Gastrocnemius medialis (tissue), 4 donors: Measurements from ENCODE around the gene KIAA1614. TPM values are rescaled to one million over a fixed set of nuclear protein-coding genes. Genes with fewer than 3 reads are reported as not detected.

ENCODE experiments used
- ATAC-seq, 2 donors: fragments of 150-250 bp; one replicate each; pipeline ENCODE4 v1.9.1; 2016
- DNase-seq, 2 donors: peaks; one replicate each; pipeline ENCODE4 v3.0.0-alpha.2; 2019
- H3K27ac ChIP-seq, 4 donors: fragments of 200-600 bp; sonication (generic); 1 replicate in 1 of 4; 2 replicates in 3 of 4; pipeline ENCODE4 v1.5.1; 2016 to 2018; ENCODE audit warnings: mild to moderate bottlenecking in 2 of 4, moderate library complexity in 1 of 4
- H3K27me3 ChIP-seq, 3 donors: fragments of 200-600 bp; sonication (generic) in 2 of 3; 1 replicate in 1 of 3; 2 replicates in 2 of 3; pipeline versions ENCODE4 v1.5.1 to v1.6.0; 2016 to 2019; ENCODE audit warnings: mild to moderate bottlenecking in 1 of 3, moderate library complexity in 1 of 3
- H3K36me3 ChIP-seq, 2 donors: fragments of 200-600 bp; sonication (generic) in 1 of 2; one replicate each; pipeline ENCODE4 v1.5.1; 2017 to 2018
- H3K4me1 ChIP-seq, 2 donors: fragments of 200-600 bp; sonication (generic) in 1 of 2; one replicate each; pipeline ENCODE4 v1.5.1; 2016 to 2017; ENCODE audit warnings: mild to moderate bottlenecking in 2 of 2
- H3K4me3 ChIP-seq, 4 donors: fragments of 200-600 bp; sonication (generic) in 3 of 4; 1 replicate in 1 of 4; 2 replicates in 3 of 4; pipeline ENCODE4 v1.5.1; 2016 to 2019; ENCODE audit warnings: mild to moderate bottlenecking in 2 of 4
- H3K9me3 ChIP-seq, 3 donors: fragments of 200-600 bp; sonication (generic) in 2 of 3; 1 replicate in 1 of 3; 2 replicates in 2 of 3; pipeline ENCODE4 v1.5.1; 2016 to 2019
- POLR2A ChIP-seq, 2 donors: fragments of 450-650 bp; IDR thresholded peaks; one replicate each; pipeline ENCODE4 v1.6.1; 2017; ENCODE audit warnings: antibody characterized with exemption in 2 of 2, mild to moderate bottlenecking in 2 of 2, moderate library complexity in 2 of 2
- in situ Hi-C, 4 donors: fragments of 200-750 bp; cut with MboI; loops; one replicate each; pipeline versions ENCODE4 v1.15.0 to v1.8.0; 2017; ENCODE audit warnings: low sequenced_read_pairs in 4 of 4
- intact Hi-C: fragments of 100-400 bp; cut with DNase I; formaldehyde crosslinking; loops from one replicate; pipeline ENCODE4 v1.15.1; 2023; ENCODE audit warnings: low total_unique reads
- total RNA-seq, 4 donors: library from RNA; depleted of rRNA; stranded (reverse); fragments of >200 nt; gene quantifications; one replicate each; pipeline versions ENCODE4 v1.1.0 to v1.2.3, GENCODE V29; 2016
- TF ChIP-seq, protein P1 (sequence below), 5 experiments: fragments of 450-650 bp in 3 of 5; fragments of 200-600 bp in 2 of 5; sonication (generic) in 2 of 5; IDR thresholded peaks in 4 of 5; conservative IDR thresholded peaks in 1 of 5; 1 replicate in 4 of 5; 2 replicates in 1 of 5; pipeline ENCODE4 v1.5.1; 2016 to 2019; ENCODE audit warnings: antibody characterized with exemption in 5 of 5, mild to moderate bottlenecking in 3 of 5, moderate library complexity in 3 of 5

KIAA1614 gene
- total RNA-seq, 4 donors from 2014 or later, result 0.51 to 3.3 (median 1.3) TPM

DNA sequence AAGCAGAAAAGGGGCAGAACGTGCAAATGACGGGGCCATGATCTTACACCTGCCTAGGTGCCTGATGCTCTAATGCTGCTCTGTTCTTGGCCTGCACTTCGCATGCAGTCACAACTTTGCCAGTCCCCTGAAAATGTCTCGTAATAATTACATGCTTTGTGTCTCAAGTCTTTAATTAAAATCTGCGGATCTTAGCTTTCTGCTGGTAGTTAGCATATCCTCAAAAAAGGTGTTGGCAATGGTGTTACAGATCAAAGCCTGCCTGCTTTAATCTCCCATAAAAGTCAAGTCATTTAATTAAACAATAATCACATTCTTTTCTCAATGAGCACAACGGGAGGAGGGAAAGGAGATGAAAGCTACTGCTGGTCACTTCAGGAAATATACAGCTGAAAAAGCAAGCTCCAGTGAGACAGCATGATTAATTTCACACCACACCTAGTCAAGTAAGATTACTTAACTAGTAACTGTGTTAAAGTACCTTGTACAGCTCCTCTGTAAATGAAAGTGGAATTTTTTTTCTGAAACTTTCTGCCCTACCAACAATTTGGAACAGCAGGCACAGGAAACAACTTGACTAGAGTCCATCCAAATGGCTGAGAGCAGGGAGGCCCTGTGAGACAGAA, 64.1 kb downstream of the KIAA1614 start:
- in situ Hi-C loops, result no loop called here

DNA sequence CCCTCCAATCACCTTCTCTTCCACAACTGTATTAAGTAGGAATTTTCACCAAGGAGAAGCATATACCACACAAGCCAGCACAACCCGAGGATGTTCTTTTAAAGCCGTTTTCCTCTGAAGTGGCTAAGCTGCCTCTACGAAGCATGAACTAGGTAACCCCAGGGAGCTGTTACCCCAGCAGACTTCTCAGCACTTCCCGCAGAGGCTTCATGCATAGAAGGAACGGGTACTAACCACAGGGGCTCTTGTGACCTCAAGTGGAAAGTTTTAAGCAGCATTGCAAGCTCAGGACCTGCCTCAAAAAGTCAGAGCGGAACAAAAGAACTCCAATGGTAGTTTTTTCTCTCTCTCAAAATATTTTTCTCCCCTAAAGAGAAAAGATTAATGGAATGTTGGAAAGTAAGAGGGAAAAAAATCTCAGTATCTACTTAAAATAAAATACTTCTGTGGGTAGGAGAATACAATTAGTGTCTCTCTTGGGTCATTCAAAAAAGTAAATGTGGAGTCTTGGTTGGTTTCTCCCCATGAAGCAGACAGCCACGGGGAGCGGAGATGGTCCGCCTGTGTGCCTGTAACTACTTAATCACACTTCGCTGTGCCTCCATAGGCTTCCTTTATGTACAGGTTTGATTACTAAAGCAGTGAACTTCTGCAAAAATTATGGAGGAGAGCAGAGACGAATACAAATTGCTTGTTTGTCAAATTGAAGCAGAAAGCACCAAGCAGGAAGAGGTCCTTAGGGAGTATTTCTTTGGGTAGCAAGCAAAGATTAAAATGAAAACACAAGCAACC, 69.1 kb downstream of the KIAA1614 start:
- Histone ChIP-seq H3K36me3 (peaks cover 0 to 44% of the 10 kb centered on the region in 2 donors), H3K27me3 (no peaks in the 10 kb centered on the region), H3K4me1 (no peaks in the 10 kb centered on the region), H3K9me3 (no peaks in the 10 kb centered on the region), H3K27ac (no peak overlapping the region), H3K4me3 (no peak overlapping the region)
- no peak for DNase-seq
- in situ Hi-C loops, result no loop called here
- TF ChIP-seq, protein P1, sequence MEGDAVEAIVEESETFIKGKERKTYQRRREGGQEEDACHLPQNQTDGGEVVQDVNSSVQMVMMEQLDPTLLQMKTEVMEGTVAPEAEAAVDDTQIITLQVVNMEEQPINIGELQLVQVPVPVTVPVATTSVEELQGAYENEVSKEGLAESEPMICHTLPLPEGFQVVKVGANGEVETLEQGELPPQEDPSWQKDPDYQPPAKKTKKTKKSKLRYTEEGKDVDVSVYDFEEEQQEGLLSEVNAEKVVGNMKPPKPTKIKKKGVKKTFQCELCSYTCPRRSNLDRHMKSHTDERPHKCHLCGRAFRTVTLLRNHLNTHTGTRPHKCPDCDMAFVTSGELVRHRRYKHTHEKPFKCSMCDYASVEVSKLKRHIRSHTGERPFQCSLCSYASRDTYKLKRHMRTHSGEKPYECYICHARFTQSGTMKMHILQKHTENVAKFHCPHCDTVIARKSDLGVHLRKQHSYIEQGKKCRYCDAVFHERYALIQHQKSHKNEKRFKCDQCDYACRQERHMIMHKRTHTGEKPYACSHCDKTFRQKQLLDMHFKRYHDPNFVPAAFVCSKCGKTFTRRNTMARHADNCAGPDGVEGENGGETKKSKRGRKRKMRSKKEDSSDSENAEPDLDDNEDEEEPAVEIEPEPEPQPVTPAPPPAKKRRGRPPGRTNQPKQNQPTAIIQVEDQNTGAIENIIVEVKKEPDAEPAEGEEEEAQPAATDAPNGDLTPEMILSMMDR (IDR thresholded peaks at IDR 0.05 in 4 of 5, conservative IDR thresholded peaks at IDR 0.05 in 1 of 5), result no peak
- TF ChIP-seq POLR2A (IDR thresholded peaks at IDR 0.05), result no peak
- intact Hi-C loops, result no loop called here
- ATAC-seq, result no peak

More for the DNA sequence above, 64.1 kb downstream of the KIAA1614 start:
- no peak for DNase-seq
- Histone ChIP-seq H3K27ac (no peak overlapping the region), H3K27me3 (no peaks in the 10 kb centered on the region), H3K9me3 (no peaks in the 10 kb centered on the region), H3K4me1 (peaks cover 8 to 10% of the 10 kb centered on the region in 2 donors), H3K36me3 (peaks cover 0 to 4% of the 10 kb centered on the region in 2 donors), H3K4me3 (no peak overlapping the region)
- intact Hi-C loops, result loop anchor here (5.0 kb wide), 1 partner anchor 35 kb away; no protein-coding TSS in a partner anchor
- no peak for ATAC-seq
- TF ChIP-seq POLR2A (IDR thresholded peaks at IDR 0.05), result no peak

DNA sequence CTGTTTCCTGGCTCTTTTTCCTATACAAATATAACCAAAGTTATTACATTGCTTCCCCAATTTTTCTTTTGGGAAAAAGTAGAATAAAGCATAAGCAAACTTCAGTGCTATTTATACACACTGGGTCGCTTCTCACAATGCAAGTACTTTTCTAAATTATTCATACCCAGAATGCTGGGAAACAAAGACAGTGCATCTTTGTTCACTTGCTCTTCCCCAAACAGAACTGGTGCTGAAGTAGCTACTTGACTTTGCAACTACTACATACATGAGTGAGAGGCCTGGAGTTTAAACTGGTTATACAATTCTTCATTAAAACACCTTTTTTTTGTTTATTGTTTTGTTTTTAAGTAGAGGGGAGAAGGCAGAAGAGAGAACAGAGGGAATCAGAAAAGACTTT, 69.7 kb downstream of the KIAA1614 start:
- no peaks in the 10 kb centered on the region for H3K27me3 ChIP-seq
- no peak for TF ChIP-seq POLR2A (IDR thresholded peaks at IDR 0.05)
- TF ChIP-seq, protein P1 (IDR thresholded peaks at IDR 0.05 in 4 of 5, conservative IDR thresholded peaks at IDR 0.05 in 1 of 5), result no peak
- peaks cover 0 to 51% of the 10 kb centered on the region in 2 donors for H3K36me3 ChIP-seq
- no peaks in the 10 kb centered on the region for H3K4me1 ChIP-seq
- no peaks in the 10 kb centered on the region for H3K9me3 ChIP-seq
- H3K4me3 ChIP-seq, result no peak overlapping the region
- in situ Hi-C loops, result no loop called here
- intact Hi-C loops, result no loop called here
- DNase-seq (no peak), ATAC-seq (no peak)
- H3K27ac ChIP-seq, result no peak overlapping the region

DNA sequence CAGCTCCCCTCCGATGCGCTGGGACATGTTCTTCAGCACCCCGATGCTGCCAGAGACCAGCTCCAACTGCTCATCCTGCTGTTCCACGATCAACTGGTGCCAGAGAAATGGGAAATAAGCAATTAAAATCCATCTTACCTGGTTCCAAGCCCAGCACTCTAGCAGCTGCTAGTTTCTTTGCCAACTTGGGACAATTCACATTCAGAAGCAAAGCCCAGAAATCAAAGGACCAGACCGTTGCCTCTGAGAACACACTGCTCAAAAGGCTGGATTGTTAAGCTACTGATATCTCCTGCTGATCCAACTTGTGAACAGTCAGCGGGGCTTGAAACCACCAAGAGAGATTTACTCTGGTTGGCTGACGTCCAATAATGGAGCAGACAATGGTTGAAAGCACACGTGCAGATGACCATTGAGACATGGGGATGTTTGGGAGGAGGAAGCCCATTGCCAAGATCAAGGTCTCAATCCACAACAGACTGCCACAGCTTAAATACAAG, 75.6 kb downstream of the KIAA1614 start:
- DNase-seq (no peak), ATAC-seq (no peak)
- in situ Hi-C loops (no loop called here), intact Hi-C loops (no loop called here)
- Histone ChIP-seq H3K36me3 (peaks cover 0 to 85% of the 10 kb centered on the region in 2 donors), H3K4me1 (no peaks in the 10 kb centered on the region), H3K9me3 (no peaks in the 10 kb centered on the region), H3K27ac (no peak overlapping the region), H3K27me3 (no peaks in the 10 kb centered on the region), H3K4me3 (no peak overlapping the region)
- TF ChIP-seq, protein P1 (IDR thresholded peaks at IDR 0.05 in 4 of 5, conservative IDR thresholded peaks at IDR 0.05 in 1 of 5), result no peak
- no peak for TF ChIP-seq POLR2A (IDR thresholded peaks at IDR 0.05)

DNA sequence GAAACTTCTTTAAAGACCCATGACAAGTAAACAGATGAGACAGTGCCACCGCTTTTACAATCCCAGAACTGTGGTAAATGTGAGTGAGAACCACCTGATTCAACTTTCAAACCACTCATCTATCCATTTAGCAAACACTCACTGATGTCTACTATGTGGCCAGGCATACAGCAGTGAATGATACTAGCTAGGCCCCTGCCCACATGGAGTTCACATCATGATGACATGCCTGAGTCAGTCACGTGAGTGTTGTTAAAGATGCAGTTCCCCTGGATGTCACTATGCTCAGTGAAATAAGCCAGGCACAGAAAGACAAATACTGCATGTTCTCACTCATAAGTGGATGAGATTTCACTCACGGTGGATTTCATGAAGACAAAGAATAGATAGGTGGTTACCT, 81.6 kb downstream of the KIAA1614 start:
- no peak overlapping the region for H3K4me3 ChIP-seq
- H3K9me3 ChIP-seq, result no peaks in the 10 kb centered on the region
- intact Hi-C loops, result no loop called here
- H3K27ac ChIP-seq, result no peak overlapping the region
- DNase-seq (no peak), ATAC-seq (no peak)
- H3K36me3 ChIP-seq, result peaks cover 0 to 38% of the 10 kb centered on the region in 2 donors
- H3K4me1 ChIP-seq, result no peaks in the 10 kb centered on the region
- TF ChIP-seq, protein P1 (IDR thresholded peaks at IDR 0.05 in 4 of 5, conservative IDR thresholded peaks at IDR 0.05 in 1 of 5), result no peak
- no peak for TF ChIP-seq POLR2A (IDR thresholded peaks at IDR 0.05)
- in situ Hi-C loops, result no loop called here
- H3K27me3 ChIP-seq, result no peaks in the 10 kb centered on the region
